ENCODE measurements around the gene DOCK2. TPM values are rescaled to one million over a fixed set of nuclear protein-coding genes. Genes with fewer than 3 reads are reported as not detected.
A peak's percentile ranks its signal among the peaks of the same experiment; 100 is the strongest.

Gene DOCK2
- polyA plus RNA-seq, 3 donors, result 57.5 to 178 (median 115) TPM

- no peak for DNase-seq
- peaks cover 29 to 75% of the 10 kb centered on the region in 2 donors for H3K36me3 ChIP-seq (replicated peaks in 1 of 2; ENCODE audit: control insufficient read depth in 1 of 2, insufficient read depth in 2 of 2, low read length in 2 of 2)
- Mint-ChIP-seq H3K27ac (peak overlapping the region in 4 of 7 donors; percentile 3 to 79 (median 34)), H3K36me3 (peaks cover 61 to 77% of the 10 kb centered on the region in 2 donors), H3K9me3 (no peaks in the 10 kb centered on the region), H3K4me3 (no peak overlapping the region), H3K4me1 (peaks cover 35% of the 10 kb centered on the region), H3K27me3 (ENCODE audit: low read depth in 3 of 3) (no peaks in the 10 kb centered on the region)
- peak overlapping the region in 1 of 2 donors; percentile 20 for H3K27ac ChIP-seq (ENCODE audit: low read depth in 1 of 2, low read length in 2 of 2)
- H3K9ac ChIP-seq (ENCODE audit: insufficient read depth, low read length, poor library complexity, severe bottlenecking), result no peak overlapping the region
- peaks cover 18% of the 10 kb centered on the region for H3K79me2 ChIP-seq (ENCODE audit: insufficient read depth, low read length)
- H3K27me3 ChIP-seq (ENCODE audit: control insufficient read depth in 2 of 2, insufficient read depth in 2 of 2, low read length in 2 of 2), result no peaks in the 10 kb centered on the region
- TF ChIP-seq CTCF (IDR thresholded peaks at IDR 0.05), result no peak
- no peak overlapping the region for H3K4me2 ChIP-seq (replicated peaks; ENCODE audit: extremely low read depth, low read length, poor library complexity, severe bottlenecking)
- H3K4me3 ChIP-seq (replicated peaks in 1 of 3; ENCODE audit: low read depth in 2 of 3, low read length in 3 of 3), result no peak overlapping the region
- H4K20me1 ChIP-seq (ENCODE audit: insufficient read depth, low read length), result peaks cover 100% of the 10 kb centered on the region
- intact Hi-C loops (cut with micrococcal nuclease), result no loop called here
- 87% methylated on average over 4 of the region's 7 CpGs for WGBS (ENCODE audit: insufficient coverage)
- no peak overlapping the region for H2AFZ ChIP-seq (ENCODE audit: insufficient read depth, low read depth, low read length, poor library complexity, severe bottlenecking)
- no peaks in the 10 kb centered on the region for H3K9me3 ChIP-seq (replicated peaks in 1 of 2; ENCODE audit: control insufficient read depth in 1 of 2, insufficient read depth in 1 of 2, low read length in 2 of 2)
- H3K4me1 ChIP-seq (ENCODE audit: control insufficient read depth in 1 of 2, insufficient read depth in 2 of 2, low read length in 2 of 2), result peaks cover 3 to 10% of the 10 kb centered on the region in 2 donors
These were observed 258.9 kb downstream of the DOCK2 start for GRCh38 chr5:169895926-169896325.

GRCh38 chr5:169897481-169897880 lies 260.4 kb downstream of the DOCK2 start:
- Mint-ChIP-seq H3K9me3 (no peaks in the 10 kb centered on the region), H3K36me3 (peaks cover 60 to 77% of the 10 kb centered on the region in 2 donors), H3K4me3 (no peak overlapping the region), H3K27ac (peak overlapping the region in 3 of 7 donors; percentile 11 to 82 (median 70)), H3K27me3 (ENCODE audit: low read depth in 3 of 3) (no peaks in the 10 kb centered on the region), H3K4me1 (peaks cover 34% of the 10 kb centered on the region)
- Histone ChIP-seq H3K4me1 (ENCODE audit: control insufficient read depth in 1 of 2, insufficient read depth in 2 of 2, low read length in 2 of 2) (peaks cover 0 to 4% of the 10 kb centered on the region in 2 donors), H3K27ac (ENCODE audit: low read depth in 1 of 2, low read length in 2 of 2) (peak overlapping the region in 1 of 2 donors; percentile 45), H3K9me3 (replicated peaks in 1 of 2; ENCODE audit: control insufficient read depth in 1 of 2, insufficient read depth in 1 of 2, low read length in 2 of 2) (no peaks in the 10 kb centered on the region), H3K27me3 (ENCODE audit: control insufficient read depth in 2 of 2, insufficient read depth in 2 of 2, low read length in 2 of 2) (no peaks in the 10 kb centered on the region), H3K4me3 (replicated peaks in 1 of 3; ENCODE audit: low read depth in 2 of 3, low read length in 3 of 3) (no peak overlapping the region), H4K20me1 (ENCODE audit: insufficient read depth, low read length) (peaks cover 100% of the 10 kb centered on the region), H2AFZ (ENCODE audit: insufficient read depth, low read depth, low read length, poor library complexity, severe bottlenecking) (no peak overlapping the region), H3K36me3 (replicated peaks in 1 of 2; ENCODE audit: control insufficient read depth in 1 of 2, insufficient read depth in 2 of 2, low read length in 2 of 2) (peaks cover 29 to 83% of the 10 kb centered on the region in 2 donors), H3K79me2 (ENCODE audit: insufficient read depth, low read length) (peaks cover 20% of the 10 kb centered on the region), H3K9ac (ENCODE audit: insufficient read depth, low read length, poor library complexity, severe bottlenecking) (no peak overlapping the region), H3K4me2 (replicated peaks; ENCODE audit: extremely low read depth, low read length, poor library complexity, severe bottlenecking) (no peak overlapping the region)
- intact Hi-C loops (cut with micrococcal nuclease), result no loop called here
- WGBS (ENCODE audit: insufficient coverage), result 80% methylated on average over 1 of the region's 4 CpGs
- TF ChIP-seq CTCF (IDR thresholded peaks at IDR 0.05), result no peak
- no peak for DNase-seq

Measured in CD14-positive monocyte (primary cell).